Panc1 (cell line): Measurements from ENCODE around the gene SNX18. TPM values are rescaled to one million over a fixed set of nuclear protein-coding genes. Genes with fewer than 3 reads are reported as not detected.

Experiments
- ATAC-seq: fragments of 200-7000 bp; cut with Tn5 transposase; 2 replicates; pipeline ENCODE4 v1.9.1; 2020; ENCODE audit warnings: mild to moderate bottlenecking, moderate library complexity
- BruUV-seq: library from RNA; stranded (reverse); fragments of 400-500 nt; replicated peaks from 2 replicates; lab custom pipeline; 2021; lab: Mats Ljungman, UMichigan
- CTCF ChIA-PET: fragments of 300-600 bp; sonication (Branson Sonifier 250); formaldehyde crosslinking; loops from one replicate; lab custom pipeline; 2022; ENCODE audit warnings: antibody characterized with exemption; lab: Charles Lee
- POLR2A ChIA-PET: fragments of 300-600 bp; sonication (Branson Sonifier 250); formaldehyde crosslinking; loops from one replicate; lab custom pipeline; 2022; ENCODE audit warnings: antibody characterized with exemption; lab: Charles Lee
- DNase-seq: peaks from one replicate; pipeline ENCODE4 v3.0.0-alpha.2; 2010; ENCODE audit warnings: low read depth, low spot score
- H3K27ac ChIP-seq: 2 replicates; pipeline ENCODE4 v1.5.1; 2011; ENCODE audit warnings: mild to moderate bottlenecking, low read length, inconsistent platforms
- H3K27me3 ChIP-seq: fragments of 200-500 bp; sonication (Bioruptor generic); 2 replicates; pipeline ENCODE4 v1.6.0; 2014; ENCODE audit warnings: low read length, inconsistent platforms; ENCODE audit not compliant: control insufficient read depth, insufficient read depth
- H3K36me3 ChIP-seq: fragments of 200-500 bp; sonication (Bioruptor generic); 2 replicates; pipeline ENCODE4 v1.5.1; 2014; ENCODE audit warnings: inconsistent platforms, mild to moderate bottlenecking, low read length, moderate library complexity; ENCODE audit not compliant: control insufficient read depth, insufficient read depth
- H3K4me1 ChIP-seq: 2 replicates; pipeline ENCODE4 v1.5.1; 2011; ENCODE audit warnings: inconsistent platforms, mild to moderate bottlenecking, low read length, moderate library complexity; ENCODE audit not compliant: control insufficient read depth, insufficient read depth
- H3K4me3 ChIP-seq, 2 experiments: 2 replicates each; pipeline ENCODE4 v1.5.1; 2011 to 2012; ENCODE audit warnings: low read depth in 2 of 2, low read length in 2 of 2, mild to moderate bottlenecking in 2 of 2, inconsistent platforms in 1 of 2, moderate library complexity in 1 of 2
- H3K9me3 ChIP-seq: fragments of 200-500 bp; sonication (Bioruptor generic); 2 replicates; pipeline ENCODE4 v1.5.1; 2014; ENCODE audit warnings: low read depth, mild to moderate bottlenecking, inconsistent platforms, low read length, moderate library complexity; ENCODE audit not compliant: control insufficient read depth, insufficient read depth
- CTCF ChIP-seq: fragments of 450-650 bp; IDR thresholded peaks from 2 replicates; pipeline ENCODE4 v1.5.1; 2017; ENCODE audit warnings: mild to moderate bottlenecking
- POLR2AphosphoS5 ChIP-seq: IDR thresholded peaks from 2 replicates; pipeline ENCODE4 v1.6.1; 2012; ENCODE audit warnings: mild to moderate bottlenecking, low read depth, low read length, moderate library complexity
- REST ChIP-seq, 2 experiments: IDR thresholded peaks; 2 replicates each; pipeline ENCODE4 v1.6.1; 2011 to 2012; ENCODE audit warnings: low read depth in 2 of 2, control low read depth in 1 of 2, low read length in 1 of 2, mild to moderate bottlenecking in 1 of 2, moderate library complexity in 1 of 2; ENCODE audit not compliant: insufficient read depth in 1 of 2
- SIN3A ChIP-seq: IDR thresholded peaks from 2 replicates; pipeline ENCODE4 v1.6.1; 2012; ENCODE audit warnings: low read depth, mild to moderate bottlenecking, low read length, moderate library complexity, borderline replicate concordance; ENCODE audit not compliant: insufficient read depth
- TCF7L2 ChIP-seq: IDR thresholded peaks from 2 replicates; pipeline ENCODE4 v1.6.1; 2011; ENCODE audit warnings: mild to moderate bottlenecking, low read depth, low read length, inconsistent platforms
- in situ Hi-C: cut with HindIII; loops from 2 replicates; pipeline ENCODE4 v1.10.0; 2016; ENCODE audit warnings: low sequenced_read_pairs, low pct_unique_long_range_greater_than_20kb
- intact Hi-C: fragments of 100-400 bp; cut with micrococcal nuclease; formaldehyde crosslinking; loops from one replicate; pipeline ENCODE4 v1.10.0; 2022; ENCODE audit not compliant: unreplicated experiment
- total RNA-seq: library from RNA; stranded (reverse); gene quantifications from one replicate; pipeline ENCODE4 v1.2.1, GENCODE V29; 2021; ENCODE audit not compliant: unreplicated experiment

The SNX18 gene
- total RNA-seq, 1 experiment from 2014 or later: 14.4 TPM

DNA sequence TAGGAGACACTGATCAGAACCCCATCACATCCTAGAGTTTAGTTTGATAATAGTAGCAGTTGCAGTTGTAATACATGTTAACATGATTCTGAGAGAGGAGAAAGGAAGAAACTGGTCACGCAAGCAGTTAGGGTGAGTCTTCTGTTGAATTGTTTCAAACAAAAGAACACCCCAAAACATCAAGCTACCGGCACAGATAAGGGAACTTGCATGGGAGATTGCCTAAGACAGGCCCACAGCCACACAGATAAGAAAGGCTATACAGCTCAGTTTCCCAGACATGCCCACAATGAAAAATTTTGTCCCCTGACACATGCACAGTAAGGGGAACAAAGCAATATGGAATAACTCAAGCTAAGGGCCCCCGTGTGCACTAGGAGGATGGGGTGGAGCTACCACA is 46.2 kb upstream of the SNX18 start:
- H3K27me3 ChIP-seq: no peaks in the 10 kb centered on the region
- ChIA-PET POLR2A (no interaction called here), CTCF (no interaction called here)
- H3K4me3 ChIP-seq: no peak overlapping the region
- ATAC-seq: no peak
- intact Hi-C loops: no loop called here
- no TSS peak for BruUV-seq
- no peaks in the 10 kb centered on the region for H3K36me3 ChIP-seq
- no peaks in the 10 kb centered on the region for H3K4me1 ChIP-seq
- no peak overlapping the region for H3K27ac ChIP-seq
- no peaks in the 10 kb centered on the region for H3K9me3 ChIP-seq
- no peak for DNase-seq
- in situ Hi-C loops: no loop called here
- no peak for TF ChIP-seq TCF7L2

DNA sequence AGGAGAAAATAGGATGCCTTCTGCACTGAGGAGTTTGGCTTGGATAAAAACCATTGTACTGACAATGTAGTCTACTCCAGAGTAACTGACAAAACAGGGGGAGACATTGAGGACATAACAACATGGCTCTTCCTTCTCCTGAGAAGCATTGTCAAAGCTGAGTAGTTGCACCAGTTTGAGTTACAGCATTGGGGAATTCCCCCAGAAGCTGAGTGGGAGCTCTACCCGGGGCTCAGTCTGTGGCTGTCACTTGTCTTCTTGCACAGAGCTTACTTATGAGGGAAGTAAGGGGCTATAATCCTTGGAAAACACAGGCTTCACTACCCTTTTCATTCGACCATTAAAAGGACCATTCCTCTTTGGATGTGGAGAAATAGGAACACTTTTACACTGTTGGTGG is 40.9 kb upstream of the SNX18 start:
- BruUV-seq: no TSS peak
- POLR2A ChIA-PET: no interaction called here
- no peaks in the 10 kb centered on the region for H3K27me3 ChIP-seq
- no peak overlapping the region for H3K4me3 ChIP-seq
- no peaks in the 10 kb centered on the region for H3K36me3 ChIP-seq
- intact Hi-C loops (no loop called here), in situ Hi-C loops (no loop called here)
- no peaks in the 10 kb centered on the region for H3K4me1 ChIP-seq
- DNase-seq (no peak), ATAC-seq (no peak)
- TF ChIP-seq SIN3A (no peak), CTCF (no peak), TCF7L2 (no peak), REST (IDR thresholded peaks at IDR 0.05; ENCODE audit: insufficient read depth in 1 of 2, low read depth in 2 of 2, low read length in 1 of 2) (no peak), POLR2AphosphoS5 (no peak)
- no peaks in the 10 kb centered on the region for H3K9me3 ChIP-seq
- CTCF ChIA-PET: no interaction called here
- H3K27ac ChIP-seq: no peak overlapping the region

GRCh38 chr5:54477941-54478478 is 39.5 kb upstream of the SNX18 start:
- no peaks in the 10 kb centered on the region for H3K9me3 ChIP-seq
- ATAC-seq: no peak
- no peak for TF ChIP-seq CTCF
- TF ChIP-seq SIN3A: no peak
- TF ChIP-seq REST (IDR thresholded peaks at IDR 0.05; ENCODE audit: insufficient read depth in 1 of 2, low read depth in 2 of 2, low read length in 1 of 2): no peak
- no peak for TF ChIP-seq TCF7L2
- CTCF ChIA-PET: no interaction called here
- no peaks in the 10 kb centered on the region for H3K4me1 ChIP-seq
- H3K36me3 ChIP-seq: no peaks in the 10 kb centered on the region
- H3K27ac ChIP-seq: no peak overlapping the region
- no peak overlapping the region for H3K4me3 ChIP-seq
- DNase-seq: no peak
- in situ Hi-C loops: no loop called here
- BruUV-seq: no TSS peak
- intact Hi-C loops: no loop called here
- H3K27me3 ChIP-seq: no peaks in the 10 kb centered on the region
- POLR2A ChIA-PET: no interaction called here
